Glutamatergic neuron (in vitro differentiated cells): Measurements from ENCODE around the gene BIRC5. TPM values are rescaled to one million over a fixed set of nuclear protein-coding genes. Genes with fewer than 3 reads are reported as not detected.

ENCODE experiments used
- DNase-seq: peaks from one replicate; pipeline ENCODE4 v3.0.0; 2022
- H3K27ac Mint-ChIP-seq: one replicate; pipeline ENCODE4 v1.8.0; 2020; ENCODE audit warnings: mild to moderate bottlenecking, mixed read lengths, inconsistent platforms; ENCODE audit not compliant: unreplicated experiment
- H3K27me3 Mint-ChIP-seq: one replicate; pipeline ENCODE4 v1.8.0; 2020; ENCODE audit warnings: mild to moderate bottlenecking, moderate library complexity, mixed read lengths, inconsistent platforms; ENCODE audit not compliant: unreplicated experiment
- H3K36me3 Mint-ChIP-seq: one replicate; pipeline ENCODE4 v1.8.0; 2020; ENCODE audit warnings: mild to moderate bottlenecking, mixed read lengths, inconsistent platforms; ENCODE audit not compliant: unreplicated experiment
- H3K4me1 Mint-ChIP-seq: one replicate; pipeline ENCODE4 v1.8.0; 2020; ENCODE audit warnings: mild to moderate bottlenecking, low read depth, mixed read lengths, inconsistent platforms; ENCODE audit not compliant: unreplicated experiment
- H3K4me3 Mint-ChIP-seq: one replicate; pipeline ENCODE4 v1.8.0; 2020; ENCODE audit warnings: mild to moderate bottlenecking, mixed read lengths, inconsistent platforms; ENCODE audit not compliant: unreplicated experiment
- H3K9me3 Mint-ChIP-seq: one replicate; pipeline ENCODE4 v1.8.0; 2020; ENCODE audit warnings: mild to moderate bottlenecking, moderate library complexity, mixed read lengths, inconsistent platforms; ENCODE audit not compliant: unreplicated experiment
- total RNA-seq: library from RNA; stranded (reverse); fragmentation: NEBNext Ultra II Directional; extraction: Animal tissue kit (Norgen Biotek cat#: 25700); gene quantifications from one replicate; pipeline ENCODE4 v1.2.1, GENCODE V29; 2021; ENCODE audit not compliant: unreplicated experiment
- TF ChIP-seq, protein P1 (sequence below): fragments of 200-600 bp; sonication (generic); IDR thresholded peaks from one replicate; pipeline ENCODE4 v1.5.0; 2021; ENCODE audit not compliant: partially characterized antibody, unreplicated experiment

BIRC5 gene
- total RNA-seq, 1 donor from 2014 or later: 14.5 TPM

DNA sequence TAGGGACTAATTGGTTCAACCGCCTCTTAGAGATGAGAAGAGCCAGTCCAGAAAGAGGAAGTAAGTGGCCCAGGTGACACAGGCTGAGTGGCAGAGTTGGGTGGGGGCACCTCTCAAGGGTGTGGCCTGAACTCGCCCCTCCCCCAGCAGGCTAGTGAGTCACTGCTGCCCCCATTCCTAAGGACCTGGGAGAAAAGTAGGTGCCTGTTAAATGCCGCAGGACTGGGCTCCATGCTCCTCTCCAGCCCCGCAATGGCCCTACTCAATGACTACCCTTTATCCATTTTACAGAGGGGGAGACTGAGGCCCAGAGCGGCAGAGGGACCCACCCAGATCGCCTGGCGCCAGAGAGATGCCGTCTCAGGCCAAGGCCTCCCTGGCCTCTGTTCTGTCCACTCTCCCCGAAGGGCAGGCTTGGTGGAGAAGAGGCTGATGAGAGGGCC, 25.5 kb downstream of the BIRC5 start:
- Mint-ChIP-seq H3K27ac (no peak overlapping the region), H3K4me3 (no peak overlapping the region), H3K36me3 (no peaks in the 10 kb centered on the region), H3K4me1 (peaks cover 5% of the 10 kb centered on the region), H3K27me3 (peaks cover 3% of the 10 kb centered on the region), H3K9me3 (peaks cover 5% of the 10 kb centered on the region)
- no peak for DNase-seq
- TF ChIP-seq, protein P1, sequence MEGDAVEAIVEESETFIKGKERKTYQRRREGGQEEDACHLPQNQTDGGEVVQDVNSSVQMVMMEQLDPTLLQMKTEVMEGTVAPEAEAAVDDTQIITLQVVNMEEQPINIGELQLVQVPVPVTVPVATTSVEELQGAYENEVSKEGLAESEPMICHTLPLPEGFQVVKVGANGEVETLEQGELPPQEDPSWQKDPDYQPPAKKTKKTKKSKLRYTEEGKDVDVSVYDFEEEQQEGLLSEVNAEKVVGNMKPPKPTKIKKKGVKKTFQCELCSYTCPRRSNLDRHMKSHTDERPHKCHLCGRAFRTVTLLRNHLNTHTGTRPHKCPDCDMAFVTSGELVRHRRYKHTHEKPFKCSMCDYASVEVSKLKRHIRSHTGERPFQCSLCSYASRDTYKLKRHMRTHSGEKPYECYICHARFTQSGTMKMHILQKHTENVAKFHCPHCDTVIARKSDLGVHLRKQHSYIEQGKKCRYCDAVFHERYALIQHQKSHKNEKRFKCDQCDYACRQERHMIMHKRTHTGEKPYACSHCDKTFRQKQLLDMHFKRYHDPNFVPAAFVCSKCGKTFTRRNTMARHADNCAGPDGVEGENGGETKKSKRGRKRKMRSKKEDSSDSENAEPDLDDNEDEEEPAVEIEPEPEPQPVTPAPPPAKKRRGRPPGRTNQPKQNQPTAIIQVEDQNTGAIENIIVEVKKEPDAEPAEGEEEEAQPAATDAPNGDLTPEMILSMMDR: no peak

DNA sequence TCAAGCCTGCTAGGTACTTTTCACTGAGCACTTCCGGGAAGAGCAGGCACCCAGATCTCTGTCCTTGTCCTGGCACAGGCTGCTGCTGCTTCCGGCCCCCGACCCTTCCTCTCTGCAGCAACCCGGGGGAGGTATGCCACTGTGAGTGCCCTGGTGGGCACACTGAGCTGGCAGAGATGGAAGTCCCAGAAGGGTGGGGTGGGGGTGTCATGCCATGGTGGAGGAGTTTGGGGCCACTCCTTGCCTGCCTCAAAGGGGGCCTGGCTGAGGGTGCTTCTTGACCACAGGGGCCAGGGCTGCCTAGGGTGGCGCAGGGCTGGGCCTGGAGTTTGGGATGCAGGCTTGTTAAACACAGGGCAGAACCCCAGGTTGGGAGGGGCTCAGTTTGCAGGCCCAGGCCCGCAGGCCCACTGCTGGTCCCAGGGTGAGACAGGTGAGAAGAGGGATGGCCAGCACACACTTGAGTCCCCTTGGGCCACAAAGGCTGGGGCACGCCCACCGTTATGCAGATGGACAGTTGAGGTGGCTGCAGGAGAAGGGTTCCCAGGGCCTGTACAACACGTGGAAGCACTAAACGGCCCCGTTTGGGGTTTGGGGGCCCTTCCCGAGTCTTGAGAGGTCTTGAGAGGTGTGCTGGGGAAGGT, 26.1 kb downstream of the BIRC5 start:
- Mint-ChIP-seq H3K36me3 (no peaks in the 10 kb centered on the region), H3K9me3 (peaks cover 4% of the 10 kb centered on the region), H3K4me1 (peaks cover 5% of the 10 kb centered on the region), H3K27me3 (peaks cover 3% of the 10 kb centered on the region), H3K4me3 (no peak overlapping the region), H3K27ac (no peak overlapping the region)
- TF ChIP-seq, protein P1: no peak
- no peak for DNase-seq

DNA sequence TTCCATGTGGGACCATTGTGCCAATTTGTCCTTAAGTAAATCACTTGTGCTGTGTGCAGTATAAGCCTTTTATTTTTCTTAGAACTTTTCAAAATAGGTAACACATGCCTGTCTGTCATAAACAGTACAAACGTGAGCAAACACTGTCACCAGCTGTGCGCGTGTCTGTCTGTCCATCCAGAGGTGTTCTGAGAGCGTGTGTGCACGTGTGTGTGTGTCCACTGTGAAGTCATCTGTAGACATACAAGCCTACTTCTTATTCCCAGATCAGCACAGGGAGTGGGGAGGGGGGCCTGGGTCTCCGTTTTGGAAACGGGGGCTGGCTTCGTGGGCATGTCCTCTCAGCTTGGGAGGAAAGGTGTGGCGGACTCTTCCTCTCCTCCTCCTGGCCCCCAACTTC, 26.8 kb downstream of the BIRC5 start:
- H3K4me3 Mint-ChIP-seq: no peak overlapping the region
- H3K4me1 Mint-ChIP-seq: peaks cover 5% of the 10 kb centered on the region

DNA sequence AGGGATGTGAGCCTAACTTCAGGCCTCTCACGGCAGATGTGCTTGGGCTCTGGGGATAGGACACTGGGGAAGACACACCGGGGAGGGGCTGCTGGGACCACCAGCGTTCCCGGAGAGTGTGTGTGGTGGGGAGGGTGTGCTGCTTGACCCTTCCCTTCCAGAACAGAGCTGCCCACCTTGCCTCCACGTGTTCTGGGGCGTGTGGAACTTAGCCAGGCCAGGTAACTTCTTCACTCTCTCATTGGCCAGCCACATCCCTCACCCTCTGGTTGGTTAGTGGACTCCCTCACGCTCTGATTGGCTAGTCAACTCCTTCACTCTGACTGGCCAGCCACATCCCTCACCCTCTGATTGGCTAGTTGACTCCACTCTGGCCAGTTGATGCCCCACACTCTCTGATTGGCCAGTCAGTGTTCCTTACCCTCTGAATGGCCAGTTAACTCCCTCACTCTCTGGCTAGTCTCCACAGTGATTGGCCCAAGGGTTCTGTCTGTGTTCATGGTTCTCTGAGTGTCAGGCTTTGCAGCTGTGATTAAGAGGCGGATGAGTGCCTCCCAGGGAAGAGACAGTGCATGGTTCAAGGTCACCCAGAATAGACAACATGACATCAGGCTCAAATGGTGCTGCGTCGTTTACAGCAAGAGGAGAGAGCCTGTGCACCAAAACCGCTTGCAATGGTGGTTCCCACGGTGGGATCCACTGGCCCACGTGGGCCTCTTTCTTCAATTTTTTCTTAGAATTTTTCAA, 27.4 kb downstream of the BIRC5 start:
- peaks cover 3% of the 10 kb centered on the region for H3K27me3 Mint-ChIP-seq
- no peaks in the 10 kb centered on the region for H3K36me3 Mint-ChIP-seq
- H3K27ac Mint-ChIP-seq: no peak overlapping the region
- DNase-seq: no peak
- H3K9me3 Mint-ChIP-seq: peaks cover 4% of the 10 kb centered on the region
- no peak overlapping the region for H3K4me3 Mint-ChIP-seq
- TF ChIP-seq, protein P1: no peak
- peaks cover 5% of the 10 kb centered on the region for H3K4me1 Mint-ChIP-seq

More for the DNA sequence above, 26.8 kb downstream of the BIRC5 start:
- H3K27me3 Mint-ChIP-seq: peaks cover 3% of the 10 kb centered on the region
- TF ChIP-seq, protein P1: no peak
- no peak for DNase-seq
- H3K27ac Mint-ChIP-seq: no peak overlapping the region
- H3K36me3 Mint-ChIP-seq: no peaks in the 10 kb centered on the region
- peaks cover 4% of the 10 kb centered on the region for H3K9me3 Mint-ChIP-seq
